ENCODE data around the gene TMEM52.

- TF ChIP-seq POLR2AphosphoS5 (IDR thresholded peaks at IDR 0.05) (no peak), CTCF (IDR thresholded peaks at IDR 0.05) (no peak), POLR2A (IDR thresholded peaks at IDR 0.05) (no peak)
Observed at GRCh38 chr1:1924386-1924785, 5.3 kb upstream of the TMEM52 start.
